Caco-2 (cell line): ENCODE results near the gene DYRK2. TPM values are rescaled to one million over a fixed set of nuclear protein-coding genes. Genes with fewer than 3 reads are reported as not detected.

ENCODE experiments used
- BruUV-seq: library from RNA; stranded (reverse); fragments of 400-500 nt; replicated peaks from 2 replicates; lab custom pipeline; 2021; lab: Mats Ljungman, UMichigan
- CTCF ChIA-PET: fragments of 300-600 bp; sonication (Branson Sonifier 250); formaldehyde crosslinking; loops from one replicate; lab custom pipeline; 2022; ENCODE audit warnings: antibody characterized with exemption; lab: Charles Lee
- POLR2A ChIA-PET: fragments of 300-600 bp; sonication (Branson Sonifier 250); formaldehyde crosslinking; loops from one replicate; lab custom pipeline; 2022; ENCODE audit warnings: antibody characterized with exemption; lab: Charles Lee
- DNase-seq, 2 experiments: peaks; one replicate each; pipeline versions ENCODE4 v3.0.0 to v3.0.0-alpha.2; 2020 to 2022
- H3K27me3 ChIP-seq: replicated peaks from 2 replicates; pipeline ENCODE4 v1.6.0; 2011; ENCODE audit warnings: low read length; ENCODE audit not compliant: control insufficient read depth, insufficient read depth
- H3K36me3 ChIP-seq: 2 replicates; pipeline ENCODE4 v1.5.1; 2011; ENCODE audit warnings: low read length; ENCODE audit not compliant: control insufficient read depth, insufficient read depth
- H3K4me1 ChIP-seq: fragments of 250-450 bp; sonication (Bioruptor Pico); 2 replicates; pipeline ENCODE4 v1.5.1; 2020; ENCODE audit warnings: mild to moderate bottlenecking
- H3K4me3 ChIP-seq: 2 replicates; pipeline ENCODE4 v1.5.1; 2011; ENCODE audit warnings: low read depth, mild to moderate bottlenecking, control low read depth, low read length
- H3K9me3 ChIP-seq: fragments of 250-450 bp; sonication (Bioruptor Pico); 2 replicates; pipeline ENCODE4 v1.5.1; 2020; ENCODE audit warnings: mild to moderate bottlenecking, moderate library complexity
- H3K27ac Mint-ChIP-seq: one replicate; pipeline ENCODE4 v1.8.0; 2022; ENCODE audit warnings: mixed read lengths; ENCODE audit not compliant: unreplicated experiment
- H3K27me3 Mint-ChIP-seq: one replicate; pipeline ENCODE4 v1.8.0; 2022; ENCODE audit warnings: mixed read lengths; ENCODE audit not compliant: insufficient read depth, unreplicated experiment
- H3K36me3 Mint-ChIP-seq: one replicate; pipeline ENCODE4 v1.8.0; 2022; ENCODE audit warnings: mild to moderate bottlenecking, mixed read lengths; ENCODE audit not compliant: insufficient read depth, unreplicated experiment
- H3K4me1 Mint-ChIP-seq: one replicate; pipeline ENCODE4 v1.8.0; 2022; ENCODE audit warnings: low read depth, mixed read lengths; ENCODE audit not compliant: unreplicated experiment
- H3K4me3 Mint-ChIP-seq: one replicate; pipeline ENCODE4 v1.8.0; 2022; ENCODE audit warnings: mild to moderate bottlenecking, moderate library complexity, mixed read lengths; ENCODE audit not compliant: unreplicated experiment
- H3K9me3 Mint-ChIP-seq: one replicate; pipeline ENCODE4 v1.8.0; 2022; ENCODE audit warnings: mixed read lengths; ENCODE audit not compliant: unreplicated experiment
- CTCF ChIP-seq, 2 experiments: fragments of 200-600 bp in 1 of 2; IDR thresholded peaks; 1 replicate in 1 of 2; 2 replicates in 1 of 2; pipeline versions ENCODE4 v1.5.1 to v1.8.0; 2011 to 2022; ENCODE audit warnings: antibody characterized with exemption in 1 of 2, control low read depth in 1 of 2, inconsistent platforms in 1 of 2, low read depth in 1 of 2, low read length in 1 of 2, mild to moderate bottlenecking in 1 of 2, moderate library complexity in 1 of 2; ENCODE audit not compliant: insufficient read depth in 1 of 2, severe bottlenecking in 1 of 2, unreplicated experiment in 1 of 2
- intact Hi-C: fragments of 100-400 bp; cut with micrococcal nuclease; formaldehyde crosslinking; loops from one replicate; pipeline ENCODE4 v1.10.0; 2022; ENCODE audit not compliant: unreplicated experiment
- total RNA-seq: library from RNA; stranded (reverse); gene quantifications from 2 replicates; pipeline ENCODE4 v1.2.3, GENCODE V29; 2022

DYRK2 gene
- total RNA-seq, 1 experiment from 2014 or later, result 24.6 TPM

GRCh38 chr12:67655829-67656228 lies 7.3 kb downstream of the DYRK2 start:
- TF ChIP-seq CTCF (IDR thresholded peaks at IDR 0.05; ENCODE audit: insufficient read depth in 1 of 2, low read depth in 1 of 2, low read length in 1 of 2, severe bottlenecking in 1 of 2, unreplicated experiment in 1 of 2), result no peak
- Mint-ChIP-seq H3K4me3 (no peak overlapping the region), H3K9me3 (no peaks in the 10 kb centered on the region), H3K4me1 (peaks cover 8% of the 10 kb centered on the region), H3K27ac (no peak overlapping the region), H3K27me3 (no peaks in the 10 kb centered on the region), H3K36me3 (peaks cover 25% of the 10 kb centered on the region)
- Histone ChIP-seq H3K9me3 (no peaks in the 10 kb centered on the region), H3K36me3 (no peaks in the 10 kb centered on the region; the same call in 1 of the 2 replicates), H3K27me3 (no peaks in the 10 kb centered on the region), H3K4me3 (no peak overlapping the region), H3K4me1 (0 out of 2 replicates have a peak, but pooled peaks cover 11% of the 10 kb centered on the region)
- BruUV-seq, result no TSS peak
- ChIA-PET POLR2A (no interaction called here), CTCF (no interaction called here)
- DNase-seq, result no peak
- intact Hi-C loops, result no loop called here

GRCh38 chr12:67656251-67656650 lies 7.7 kb downstream of the DYRK2 start:
- CTCF ChIA-PET, result no interaction called here
- Mint-ChIP-seq H3K4me1 (peaks cover 4% of the 10 kb centered on the region), H3K9me3 (no peaks in the 10 kb centered on the region), H3K27me3 (no peaks in the 10 kb centered on the region), H3K27ac (no peak overlapping the region), H3K4me3 (no peak overlapping the region), H3K36me3 (peaks cover 25% of the 10 kb centered on the region)
- BruUV-seq, result no TSS peak
- Histone ChIP-seq H3K27me3 (no peaks in the 10 kb centered on the region), H3K36me3 (no peaks in the 10 kb centered on the region; the same call in 1 of the 2 replicates), H3K9me3 (no peaks in the 10 kb centered on the region), H3K4me1 (0 out of 2 replicates have a peak, but pooled peaks cover 7% of the 10 kb centered on the region), H3K4me3 (no peak overlapping the region)
- intact Hi-C loops, result no loop called here
- no peak for DNase-seq
- POLR2A ChIA-PET, result no interaction called here
- no peak for TF ChIP-seq CTCF (IDR thresholded peaks at IDR 0.05; ENCODE audit: insufficient read depth in 1 of 2, low read depth in 1 of 2, low read length in 1 of 2, severe bottlenecking in 1 of 2, unreplicated experiment in 1 of 2)

- H3K27ac Mint-ChIP-seq, result no peak overlapping the region
- no peaks in the 10 kb centered on the region for H3K4me1 Mint-ChIP-seq
- Histone ChIP-seq H3K36me3 (no peaks in the 10 kb centered on the region; the same call in 1 of the 2 replicates), H3K9me3 (no peaks in the 10 kb centered on the region), H3K4me3 (no peak overlapping the region), H3K4me1 (no peaks in the 10 kb centered on the region), H3K27me3 (no peaks in the 10 kb centered on the region)
- intact Hi-C loops, result no loop called here
- no peaks in the 10 kb centered on the region for H3K27me3 Mint-ChIP-seq
- H3K36me3 Mint-ChIP-seq, result peaks cover 25% of the 10 kb centered on the region
- TF ChIP-seq CTCF (IDR thresholded peaks at IDR 0.05; ENCODE audit: insufficient read depth in 1 of 2, low read depth in 1 of 2, low read length in 1 of 2, severe bottlenecking in 1 of 2, unreplicated experiment in 1 of 2), result no peak
- CTCF ChIA-PET, result no interaction called here
- no peaks in the 10 kb centered on the region for H3K9me3 Mint-ChIP-seq
- DNase-seq, result no peak
- no peak overlapping the region for H3K4me3 Mint-ChIP-seq
- no TSS peak for BruUV-seq
- POLR2A ChIA-PET, result no interaction called here
These were observed 9.9 kb downstream of the DYRK2 start for GRCh38 chr12:67658486-67658885.
